Endothelial cell of umbilical vein (primary cell): ENCODE measurements around the gene KHSRP. TPM values are rescaled to one million over a fixed set of nuclear protein-coding genes. Genes with fewer than 3 reads are reported as not detected.

Experiments used
- BruUV-seq: library from RNA; stranded (reverse); fragments of 400-500 nt; replicated peaks from 2 replicates; lab custom pipeline; 2021; lab: Mats Ljungman, UMichigan
- CTCF ChIA-PET: fragments of 300-600, 350-600 bp; sonication (Branson Sonifier 250); formaldehyde crosslinking; loops from one replicate; lab custom pipeline; 2021; ENCODE audit warnings: antibody characterized with exemption, inconsistent platforms; lab: Charles Lee
- POLR2A ChIA-PET: fragments of 300-600, 350-600 bp; sonication (Branson Sonifier 250); formaldehyde crosslinking; loops from one replicate; lab custom pipeline; 2021; ENCODE audit warnings: antibody characterized with exemption, inconsistent platforms; lab: Charles Lee
- DNase-seq: peaks from one replicate; pipeline ENCODE4 v3.0.0-alpha.2; 2011; ENCODE audit warnings: low read depth, low spot score
- FAIRE-seq: peaks from 2 replicates; lab custom pipeline; 2011; peaks lifted over from hg19 to GRCh38; lab: Jason Lieb, UNC
- H2AFZ ChIP-seq: 2 replicates; pipeline ENCODE4 v1.6.0; 2012; ENCODE audit warnings: low read depth, low read length, control low read depth, inconsistent platforms
- H3K27ac ChIP-seq: 2 replicates; pipeline ENCODE4 v1.5.1; 2011; ENCODE audit warnings: low read depth, mild to moderate bottlenecking, control low read depth, low read length, moderate library complexity; ENCODE audit not compliant: insufficient read depth
- H3K27me3 ChIP-seq, 2 experiments: 2 replicates each; pipeline versions ENCODE4 v1.6.0 to v1.6.1; 2011; ENCODE audit warnings: low read length in 2 of 2, mixed read lengths in 1 of 2; ENCODE audit not compliant: control insufficient read depth in 2 of 2, insufficient read depth in 2 of 2
- H3K36me3 ChIP-seq, 2 experiments: 2 replicates in 1 of 2; 3 replicates in 1 of 2; pipeline ENCODE4 v1.5.1; 2011; ENCODE audit warnings: low read length in 2 of 2, mild to moderate bottlenecking in 1 of 2, moderate library complexity in 1 of 2; ENCODE audit not compliant: control insufficient read depth in 2 of 2, insufficient read depth in 2 of 2; ENCODE audit errors: extremely low read depth in 1 of 2
- H3K4me1 ChIP-seq: 3 replicates; pipeline ENCODE4 v1.5.1; 2011; ENCODE audit warnings: mild to moderate bottlenecking, low read length; ENCODE audit not compliant: control insufficient read depth, insufficient read depth; ENCODE audit errors: extremely low read depth
- H3K4me2 ChIP-seq: 2 replicates; pipeline ENCODE4 v1.6.1; 2011; ENCODE audit warnings: low read length, control low read depth, mixed read lengths; ENCODE audit not compliant: insufficient read depth
- H3K4me3 ChIP-seq, 3 experiments: fragments of 200-600 bp in 1 of 3; sonication (generic), shearing (Covaris generic) in 1 of 3; replicated peaks in 1 of 3; 2 replicates each; pipeline ENCODE4 v1.5.1; 2011 to 2016; ENCODE audit warnings: control low read depth in 3 of 3, low read length in 3 of 3, mild to moderate bottlenecking in 2 of 3, inconsistent platforms in 1 of 3, low read depth in 1 of 3, moderate library complexity in 1 of 3; ENCODE audit not compliant: insufficient read depth in 1 of 3
- H3K79me2 ChIP-seq: 2 replicates; pipeline ENCODE4 v1.6.0; 2012; ENCODE audit warnings: low read length, inconsistent platforms; ENCODE audit not compliant: control insufficient read depth, insufficient read depth
- H3K9ac ChIP-seq: replicated peaks from 2 replicates; pipeline ENCODE3; 2011; ENCODE audit warnings: low read length, control low read depth; ENCODE audit not compliant: insufficient read depth; ENCODE audit errors: extremely low read depth
- H3K9me1 ChIP-seq: replicated peaks from 3 replicates; pipeline ENCODE4 v1.6.0; 2011; ENCODE audit warnings: mild to moderate bottlenecking, low read length; ENCODE audit not compliant: control insufficient read depth, insufficient read depth; ENCODE audit errors: extremely low read depth
- H3K9me3 ChIP-seq: replicated peaks from 2 replicates; pipeline ENCODE4 v1.5.1; 2012; ENCODE audit warnings: low read length, inconsistent platforms; ENCODE audit not compliant: control insufficient read depth, insufficient read depth
- H4K20me1 ChIP-seq: replicated peaks from 2 replicates; pipeline ENCODE3; 2011; ENCODE audit warnings: mild to moderate bottlenecking, low read length; ENCODE audit not compliant: control insufficient read depth, insufficient read depth; ENCODE audit errors: extremely low read depth
- FOS ChIP-seq: IDR thresholded peaks from 2 replicates; pipeline ENCODE4 v1.6.1; 2011; ENCODE audit warnings: mild to moderate bottlenecking, low read length, moderate library complexity, borderline replicate concordance; ENCODE audit not compliant: insufficient read depth
- GATA2 ChIP-seq: IDR thresholded peaks from 2 replicates; pipeline ENCODE4 v1.7.0; 2011; ENCODE audit warnings: low read depth, mild to moderate bottlenecking, moderate library complexity, mixed read lengths, low read length; ENCODE audit not compliant: insufficient read length, insufficient read depth
- JUN ChIP-seq: IDR thresholded peaks from 2 replicates; pipeline ENCODE4 v1.6.1; 2011; ENCODE audit warnings: borderline replicate concordance, low read depth; ENCODE audit not compliant: insufficient read length, insufficient read depth
- MYC ChIP-seq: IDR thresholded peaks from one replicate; pipeline ENCODE4 v1.6.1; 2011; ENCODE audit warnings: mild to moderate bottlenecking, low read depth, low read length
- POLR2A ChIP-seq: IDR thresholded peaks from 2 replicates; pipeline ENCODE4 v1.6.1; 2012; ENCODE audit warnings: low read depth, mild to moderate bottlenecking, control low read depth, low read length
- POLR2AphosphoS5 ChIP-seq: IDR thresholded peaks from 2 replicates; pipeline ENCODE4 v1.6.1; 2012; ENCODE audit warnings: low read depth, mild to moderate bottlenecking, control low read depth, low read length, moderate library complexity; ENCODE audit not compliant: insufficient read depth
- dilution Hi-C: fragments of 300-500 bp; cut with MboI; formaldehyde crosslinking; loops from one replicate; pipeline ENCODE4 v1.15.0; 2019; ENCODE audit warnings: low sequenced_read_pairs; ENCODE audit not compliant: extremely low pct_ligation_motif_present
- intact Hi-C: fragments of 100-400 bp; cut with micrococcal nuclease; formaldehyde crosslinking; loops from one replicate; pipeline ENCODE4 v1.10.0; 2022
- polyA plus RNA-seq, 4 experiments: library from polyadenylated mRNA; depleted of rRNA in 3 of 4; stranded (reverse) in 3 of 4; unstranded in 1 of 4; fragments of >200 nt; gene quantifications; 2 replicates each; pipeline versions ENCODE4 v1.2.1 to v1.2.3, GENCODE V29; 2011 to 2012; ENCODE audit warnings: missing spikeins in 1 of 4
- total RNA-seq: library from RNA; stranded (reverse); gene quantifications from 2 replicates; pipeline ENCODE4 v1.2.3, GENCODE V29; 2021
- TF ChIP-seq, protein P1 (sequence below): IDR thresholded peaks from 2 replicates; pipeline ENCODE4 v1.6.1; 2011; ENCODE audit not compliant: insufficient read depth, insufficient read length
- TF ChIP-seq, protein P2 (sequence below), 2 donors: IDR thresholded peaks; 1 replicate in 1 of 2; 2 replicates in 1 of 2; pipeline ENCODE4 v1.5.1; 2011; ENCODE audit warnings: low read length in 2 of 2, mild to moderate bottlenecking in 2 of 2, moderate library complexity in 2 of 2, control low read depth in 1 of 2, inconsistent platforms in 1 of 2, low read depth in 1 of 2; ENCODE audit not compliant: insufficient read depth in 1 of 2; ENCODE audit errors: extremely low read depth in 1 of 2

Gene KHSRP
- total and polyA plus RNA-seq, 2 donors (not counting 3 experiments of a cell fraction or from before 2014, with no cell fraction given): 98.3 to 372 TPM

- Histone ChIP-seq H3K9me3 (no peaks in the 10 kb centered on the region), H3K79me2 (peaks cover 44% of the 10 kb centered on the region), H2AFZ (no peak overlapping the region), H3K9me1 (no peaks in the 10 kb centered on the region), H3K4me1 (peaks cover 3% of the 10 kb centered on the region), H3K4me3 (no peak overlapping the region), H3K9ac (no peak overlapping the region), H3K36me3 (peaks cover 33 to 70% of the 10 kb centered on the region in 2 experiments), H3K27ac (no peak overlapping the region), H3K27me3 (no peaks in the 10 kb centered on the region), H4K20me1 (peaks cover 3% of the 10 kb centered on the region), H3K4me2 (no peak overlapping the region)
- TF ChIP-seq JUN (no peak), POLR2A (no peak), POLR2AphosphoS5 (no peak), MYC (no peak), FOS (no peak), GATA2 (no peak)
- TF ChIP-seq, protein P1, sequence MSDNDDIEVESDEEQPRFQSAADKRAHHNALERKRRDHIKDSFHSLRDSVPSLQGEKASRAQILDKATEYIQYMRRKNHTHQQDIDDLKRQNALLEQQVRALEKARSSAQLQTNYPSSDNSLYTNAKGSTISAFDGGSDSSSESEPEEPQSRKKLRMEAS: no peak
- TF ChIP-seq, protein P2, sequence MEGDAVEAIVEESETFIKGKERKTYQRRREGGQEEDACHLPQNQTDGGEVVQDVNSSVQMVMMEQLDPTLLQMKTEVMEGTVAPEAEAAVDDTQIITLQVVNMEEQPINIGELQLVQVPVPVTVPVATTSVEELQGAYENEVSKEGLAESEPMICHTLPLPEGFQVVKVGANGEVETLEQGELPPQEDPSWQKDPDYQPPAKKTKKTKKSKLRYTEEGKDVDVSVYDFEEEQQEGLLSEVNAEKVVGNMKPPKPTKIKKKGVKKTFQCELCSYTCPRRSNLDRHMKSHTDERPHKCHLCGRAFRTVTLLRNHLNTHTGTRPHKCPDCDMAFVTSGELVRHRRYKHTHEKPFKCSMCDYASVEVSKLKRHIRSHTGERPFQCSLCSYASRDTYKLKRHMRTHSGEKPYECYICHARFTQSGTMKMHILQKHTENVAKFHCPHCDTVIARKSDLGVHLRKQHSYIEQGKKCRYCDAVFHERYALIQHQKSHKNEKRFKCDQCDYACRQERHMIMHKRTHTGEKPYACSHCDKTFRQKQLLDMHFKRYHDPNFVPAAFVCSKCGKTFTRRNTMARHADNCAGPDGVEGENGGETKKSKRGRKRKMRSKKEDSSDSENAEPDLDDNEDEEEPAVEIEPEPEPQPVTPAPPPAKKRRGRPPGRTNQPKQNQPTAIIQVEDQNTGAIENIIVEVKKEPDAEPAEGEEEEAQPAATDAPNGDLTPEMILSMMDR (IDR thresholded peaks at IDR 0.05; ENCODE audit: extremely low read depth in 1 of 2, insufficient read depth in 1 of 2, low read depth in 1 of 2, low read length in 2 of 2): peak; percentile 30 to 54
- DNase-seq (peak; percentile 7), FAIRE-seq (no peak)
- no TSS peak for BruUV-seq
- intact Hi-C loops: no loop called here
- dilution Hi-C loops: no loop called here
- ChIA-PET CTCF (interaction anchor here (0.8 to 2.0 kb wide), 3 partner anchors 15 to 292 kb away, joined by 4 to 8 read pairs (median 6); no protein-coding TSS in a partner anchor), POLR2A (no interaction called here)
Observed at GRCh38 chr19:6417713-6418561, 6.7 kb downstream of the KHSRP start.
